Activated CD4-positive, alpha-beta memory T cell treated with anti-CD3 and anti-CD28 coated beads, Interleukin-2, amount 10 ng/mL, durations not matched to agents 7 days and 5 days (primary cell): ENCODE data around the gene PAFAH1B2. TPM values are rescaled to one million over a fixed set of nuclear protein-coding genes. Genes with fewer than 3 reads are reported as not detected.
A peak's percentile ranks its signal among the peaks of the same experiment; 100 is the strongest.

Experiments
- CTCF ChIA-PET: fragments of 350-600 bp; sonication (Branson Sonifier 250); formaldehyde crosslinking; loops from one replicate; lab custom pipeline; 2021; ENCODE audit warnings: antibody characterized with exemption, inconsistent platforms; lab: Charles Lee
- POLR2A ChIA-PET: fragments of 350-600 bp; sonication (Branson Sonifier 250); formaldehyde crosslinking; loops from one replicate; lab custom pipeline; 2021; ENCODE audit warnings: antibody characterized with exemption; lab: Charles Lee
- DNase-seq: peaks from one replicate; pipeline ENCODE4 v3.0.0-alpha.2; 2020
- H3K27ac Mint-ChIP-seq: one replicate; pipeline ENCODE4 v1.8.0; 2021; ENCODE audit warnings: mild to moderate bottlenecking, mixed read lengths
- H3K27me3 Mint-ChIP-seq: one replicate; pipeline ENCODE4 v1.8.0; 2021; ENCODE audit warnings: mixed read lengths
- H3K36me3 Mint-ChIP-seq: one replicate; pipeline ENCODE4 v1.8.0; 2021; ENCODE audit warnings: low read depth, mixed read lengths
- H3K4me1 Mint-ChIP-seq: one replicate; pipeline ENCODE4 v1.8.0; 2021; ENCODE audit warnings: mixed read lengths
- H3K4me3 Mint-ChIP-seq: one replicate; pipeline ENCODE4 v1.8.0; 2021; ENCODE audit warnings: mild to moderate bottlenecking, mixed read lengths
- H3K9me3 Mint-ChIP-seq: one replicate; pipeline ENCODE4 v1.8.0; 2021; ENCODE audit warnings: mixed read lengths
- total RNA-seq, 2 experiments: library from RNA; stranded (reverse); gene quantifications; one replicate each; pipeline ENCODE4 v1.2.3, GENCODE V29; 2021

Gene PAFAH1B2
- total RNA-seq, 2 experiments from 2014 or later = 60.1 to 62.8 TPM

DNA sequence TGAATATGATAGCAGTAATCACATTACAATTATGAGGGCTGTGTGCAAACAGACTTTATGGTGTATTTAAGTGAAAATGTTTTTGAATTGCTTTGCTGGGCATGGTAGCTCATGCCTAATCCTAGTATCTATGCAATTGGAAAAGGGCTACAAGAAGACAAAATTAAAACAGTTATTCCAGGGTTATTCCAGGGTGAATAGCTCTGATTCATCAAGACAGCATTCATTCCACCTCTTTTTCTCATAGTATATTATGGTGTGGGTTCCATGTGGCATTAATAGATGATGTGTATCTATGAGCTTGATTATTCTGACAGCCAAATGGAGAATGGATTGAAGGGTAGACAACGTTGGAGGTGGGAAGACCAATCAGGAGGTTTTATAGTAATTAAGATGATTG lies 22.4 kb downstream of the PAFAH1B2 start:
- H3K4me1 Mint-ChIP-seq = no peaks in the 10 kb centered on the region
- H3K4me3 Mint-ChIP-seq = no peak overlapping the region
- no peak overlapping the region for H3K27ac Mint-ChIP-seq
- ChIA-PET POLR2A (interaction anchor here (2.1 kb wide), 1 partner anchor 11 kb away, joined by 7 read pairs; the partner anchor contains the start of gene SIDT2), CTCF (interaction anchor here (0.9 kb wide), 1 partner anchor 14 kb away, joined by 3 read pairs; no protein-coding TSS in a partner anchor)
- DNase-seq = no peak
- H3K27me3 Mint-ChIP-seq = no peaks in the 10 kb centered on the region
- H3K9me3 Mint-ChIP-seq = no peaks in the 10 kb centered on the region
- peaks cover 69% of the 10 kb centered on the region for H3K36me3 Mint-ChIP-seq

DNA sequence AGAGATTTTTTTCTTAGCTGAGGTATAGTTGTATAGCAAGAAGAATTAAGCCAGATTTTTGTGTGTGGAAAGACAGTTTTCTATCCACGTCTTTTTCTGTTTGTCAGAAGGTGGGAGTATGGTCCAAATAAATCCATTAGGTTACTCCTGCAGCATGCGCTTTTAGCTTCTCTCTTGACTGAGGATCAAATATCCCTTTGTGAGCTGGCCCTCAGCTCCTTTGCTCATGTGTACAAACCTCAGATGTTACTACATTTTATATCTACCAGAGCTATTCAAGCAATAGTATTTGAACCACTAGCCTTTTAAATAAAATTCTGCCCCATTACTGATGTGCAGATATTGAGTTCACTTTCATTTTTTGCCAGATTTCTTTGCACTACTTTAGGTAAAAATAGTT lies 25.6 kb downstream of the PAFAH1B2 start:
- no peak overlapping the region for H3K4me3 Mint-ChIP-seq
- ChIA-PET POLR2A (interaction anchor here (1.0 kb wide), 1 partner anchor 10 kb away, joined by 3 read pairs; no protein-coding TSS in a partner anchor), CTCF (interaction anchor here (0.6 to 1.2 kb wide), 4 partner anchors 9 to 25 kb away, joined by 3 read pairs; partner anchors contain the start of gene SIDT2)

DNA sequence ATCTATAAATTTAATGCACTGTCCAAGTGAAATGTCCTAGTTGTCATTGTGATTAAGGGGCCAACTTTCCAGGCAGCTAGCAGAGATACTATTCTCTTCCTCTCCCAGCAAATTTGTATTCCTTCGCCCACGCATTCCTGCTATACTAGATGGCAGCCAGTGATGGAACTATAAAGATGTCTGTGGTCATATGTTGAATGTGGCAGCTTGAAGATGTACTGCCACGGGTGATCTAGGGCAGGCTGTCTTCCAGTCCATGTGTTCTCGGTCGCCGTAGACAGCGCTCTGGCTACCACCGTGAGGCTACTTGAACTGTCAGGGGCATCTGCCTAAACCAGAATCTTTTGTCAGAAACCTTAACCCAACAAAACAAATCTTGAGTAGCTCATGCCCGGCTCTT lies 26.1 kb downstream of the PAFAH1B2 start:
- Mint-ChIP-seq H3K4me3 (no peak overlapping the region), H3K27me3 (no peaks in the 10 kb centered on the region), H3K4me1 (peaks cover 3% of the 10 kb centered on the region), H3K9me3 (no peaks in the 10 kb centered on the region), H3K36me3 (peaks cover 53% of the 10 kb centered on the region), H3K27ac (no peak overlapping the region)
- ChIA-PET POLR2A (interaction anchor here (1.0 kb wide), 1 partner anchor 9 kb away, joined by 3 read pairs; no protein-coding TSS in a partner anchor), CTCF (interaction anchor here (0.6 to 1.2 kb wide), 3 partner anchors 8 to 24 kb away, joined by 3 read pairs; partner anchors contain the start of gene SIDT2)
- DNase-seq = no peak

More for the DNA sequence above, 25.6 kb downstream of the PAFAH1B2 start:
- peaks cover 2% of the 10 kb centered on the region for H3K4me1 Mint-ChIP-seq
- no peaks in the 10 kb centered on the region for H3K9me3 Mint-ChIP-seq
- DNase-seq = no peak
- H3K27ac Mint-ChIP-seq = no peak overlapping the region
- H3K36me3 Mint-ChIP-seq = peaks cover 54% of the 10 kb centered on the region
- no peaks in the 10 kb centered on the region for H3K27me3 Mint-ChIP-seq

DNA sequence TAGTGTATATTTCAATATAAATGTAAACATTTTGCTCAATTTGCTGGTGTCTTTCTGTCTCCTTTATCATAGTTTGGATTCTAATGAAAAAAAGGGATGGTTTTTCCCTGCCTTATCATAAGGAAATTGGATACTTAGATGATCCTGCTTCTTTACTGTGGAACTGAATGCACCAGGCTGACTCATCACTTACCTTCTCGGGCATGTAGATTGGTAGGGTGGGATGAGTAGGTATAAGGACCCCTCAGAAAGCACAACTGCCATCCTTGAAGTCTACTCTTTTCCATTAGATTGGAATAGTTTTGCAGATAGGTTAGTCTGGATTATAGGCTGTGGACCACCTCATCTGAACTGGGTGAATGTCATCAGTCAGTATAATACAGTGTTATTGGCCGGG lies 26.9 kb downstream of the PAFAH1B2 start:
- Mint-ChIP-seq H3K9me3 (no peaks in the 10 kb centered on the region), H3K27ac (no peak overlapping the region), H3K4me1 (peaks cover 3% of the 10 kb centered on the region), H3K27me3 (no peaks in the 10 kb centered on the region), H3K4me3 (no peak overlapping the region), H3K36me3 (peaks cover 46% of the 10 kb centered on the region)
- DNase-seq = no peak
- ChIA-PET CTCF (interaction anchor here (1.0 to 1.4 kb wide), 3 partner anchors 8 to 335 kb away, joined by 3 to 4 read pairs (median 3); partner anchors contain the start of gene SIDT2), POLR2A (interaction anchor here (1.0 to 1.6 kb wide), 2 partner anchors 8 to 25 kb away, joined by 3 read pairs; no protein-coding TSS in a partner anchor)

DNA sequence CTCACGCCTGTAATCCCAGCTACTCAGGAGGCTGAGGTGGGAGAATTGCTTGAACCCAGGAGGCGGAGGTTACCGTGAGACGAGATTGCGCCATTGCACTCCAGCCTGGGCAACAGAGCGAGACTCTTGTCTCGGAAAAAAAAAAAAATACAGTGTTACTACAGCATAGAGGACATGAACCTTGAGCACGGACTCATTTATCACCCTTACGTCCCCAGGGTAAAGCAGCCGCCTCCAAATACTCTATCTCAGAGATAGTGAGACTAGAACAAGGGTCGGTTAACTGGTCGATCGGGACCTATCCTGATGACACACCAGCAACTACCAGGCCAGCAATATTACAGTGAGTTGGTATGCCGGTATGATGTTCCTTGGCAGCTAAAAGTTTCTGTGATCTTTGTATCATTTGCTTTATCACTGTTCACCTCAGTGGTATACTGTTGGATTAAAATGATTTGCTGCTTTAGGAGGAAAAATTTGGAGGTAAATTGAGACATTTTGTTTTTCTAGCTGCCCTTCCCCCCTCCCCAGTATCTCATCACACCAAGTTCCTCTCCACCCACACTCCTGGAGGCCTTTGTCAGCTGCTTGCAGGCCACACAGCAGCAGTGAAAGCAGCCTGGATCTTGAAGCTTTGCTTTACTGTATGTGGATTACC lies 27.4 kb downstream of the PAFAH1B2 start:
- no peaks in the 10 kb centered on the region for H3K9me3 Mint-ChIP-seq
- POLR2A ChIA-PET = interaction anchor here (0.6 to 2.5 kb wide), 7 partner anchors 10 to 322 kb away, joined by 3 to 13 read pairs (median 3); partner anchors contain the start of gene PAFAH1B2
- no peak for DNase-seq
- no peaks in the 10 kb centered on the region for H3K27me3 Mint-ChIP-seq
- peaks cover 3% of the 10 kb centered on the region for H3K4me1 Mint-ChIP-seq
- peaks cover 41% of the 10 kb centered on the region for H3K36me3 Mint-ChIP-seq
- CTCF ChIA-PET = interaction anchor here (1.4 to 2.4 kb wide), 2 partner anchors 9 to 336 kb away, joined by 4 to 11 read pairs; no protein-coding TSS in a partner anchor
- H3K27ac Mint-ChIP-seq = no peak overlapping the region
- no peak overlapping the region for H3K4me3 Mint-ChIP-seq

DNA sequence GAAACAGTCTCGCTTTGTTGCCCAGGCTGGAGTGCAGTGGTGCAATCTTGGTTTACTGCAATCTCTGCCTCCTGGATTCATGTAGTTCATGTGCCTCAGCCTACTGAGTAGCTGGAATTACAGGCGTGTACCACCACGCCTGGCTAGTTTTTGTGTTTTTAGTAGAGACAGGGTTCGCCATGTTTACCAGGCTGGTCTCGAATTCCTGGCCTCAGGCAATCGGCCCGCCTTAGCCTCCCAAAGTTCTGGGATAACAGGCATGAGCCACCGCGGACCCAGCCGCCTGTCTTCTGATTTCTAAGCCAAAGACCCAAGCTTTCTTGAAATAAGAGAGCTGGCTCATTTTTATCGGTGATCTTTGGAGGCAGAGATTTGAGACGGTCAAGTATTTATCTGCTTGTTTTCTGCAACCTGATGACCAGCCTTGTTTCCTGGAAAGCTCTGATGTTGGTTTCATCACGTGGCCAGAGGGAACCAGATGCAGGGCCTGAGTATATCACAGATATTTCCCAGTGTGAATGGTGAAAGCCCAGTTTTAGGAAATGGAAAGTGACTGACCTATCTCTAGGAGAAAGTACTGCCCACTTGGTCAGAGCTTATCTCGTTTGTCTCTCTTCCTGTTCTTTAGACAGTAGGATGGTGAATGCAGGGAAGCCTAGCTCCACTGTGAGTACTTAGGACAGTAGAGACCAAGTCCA lies 28.8 kb downstream of the PAFAH1B2 start:
- Mint-ChIP-seq H3K36me3 (peaks cover 30% of the 10 kb centered on the region), H3K27ac (no peak overlapping the region), H3K27me3 (no peaks in the 10 kb centered on the region), H3K9me3 (no peaks in the 10 kb centered on the region), H3K4me1 (peaks cover 6% of the 10 kb centered on the region), H3K4me3 (no peak overlapping the region)
- POLR2A ChIA-PET = interaction anchor here (1.2 to 2.5 kb wide), 7 partner anchors 8 to 323 kb away, joined by 3 to 13 read pairs (median 4); partner anchors contain the start of gene PAFAH1B2
- no peak for DNase-seq
- CTCF ChIA-PET = interaction anchor here (1.3 to 2.4 kb wide), 4 partner anchors 8 to 337 kb away, joined by 3 to 11 read pairs (median 4); no protein-coding TSS in a partner anchor

DNA sequence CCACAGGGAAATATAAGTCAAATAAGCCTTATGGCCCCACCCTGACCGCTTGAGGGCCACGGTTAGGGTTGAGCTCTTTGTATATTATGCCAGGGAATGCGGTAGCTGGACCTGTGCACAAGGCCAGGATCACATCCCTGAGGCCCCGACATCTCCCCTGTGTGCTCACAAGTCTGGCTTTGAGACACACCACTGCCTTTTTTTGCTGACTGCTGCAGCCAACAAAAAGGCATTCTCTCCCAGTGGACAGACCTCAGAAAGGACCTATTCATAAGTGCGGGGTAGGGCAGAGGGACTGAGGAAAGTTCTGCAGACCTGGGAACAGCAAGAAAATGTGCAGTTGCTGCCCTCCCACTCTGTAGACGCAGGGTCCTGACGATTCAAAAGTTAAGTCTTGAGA lies 31.0 kb downstream of the PAFAH1B2 start:
- DNase-seq = no peak
- H3K4me3 Mint-ChIP-seq = no peak overlapping the region
- peaks cover 14% of the 10 kb centered on the region for H3K36me3 Mint-ChIP-seq
- H3K9me3 Mint-ChIP-seq = no peaks in the 10 kb centered on the region
- H3K4me1 Mint-ChIP-seq = peaks cover 22% of the 10 kb centered on the region
- ChIA-PET CTCF (no interaction called here), POLR2A (no interaction called here)
- H3K27ac Mint-ChIP-seq = peak overlapping the region; percentile 55
- no peaks in the 10 kb centered on the region for H3K27me3 Mint-ChIP-seq

DNA sequence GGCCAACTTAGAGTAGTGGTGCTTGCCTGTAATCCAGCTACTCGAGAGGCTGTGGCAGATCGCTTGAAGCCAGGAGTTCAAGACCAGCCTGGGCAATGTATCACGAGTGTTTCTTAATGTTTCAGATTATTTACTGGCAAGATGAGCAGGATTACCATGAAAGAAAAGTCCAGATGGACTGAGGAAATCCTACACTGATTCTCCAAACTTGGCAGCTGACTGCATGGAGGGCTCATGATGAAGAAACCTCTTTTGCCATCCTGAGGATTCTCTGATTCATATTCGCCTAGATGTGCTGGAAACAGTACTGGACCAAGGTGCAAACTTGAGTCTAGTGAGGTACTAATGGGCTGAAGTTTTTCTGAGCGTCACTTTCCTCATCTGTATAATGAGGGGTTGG lies 31.7 kb downstream of the PAFAH1B2 start:
- H3K36me3 Mint-ChIP-seq = peaks cover 8% of the 10 kb centered on the region
- no peak overlapping the region for H3K27ac Mint-ChIP-seq
- POLR2A ChIA-PET = interaction anchor here (6.0 kb wide), 1 partner anchor 31 kb away, joined by 50 read pairs; the partner anchor contains the start of gene PAFAH1B2
- H3K9me3 Mint-ChIP-seq = no peaks in the 10 kb centered on the region
- peaks cover 27% of the 10 kb centered on the region for H3K4me1 Mint-ChIP-seq
- no peaks in the 10 kb centered on the region for H3K27me3 Mint-ChIP-seq
- CTCF ChIA-PET = interaction anchor here (0.6 kb wide), 1 partner anchor 32 kb away, joined by 3 read pairs; the partner anchor contains the start of gene PAFAH1B2
- DNase-seq = no peak
- no peak overlapping the region for H3K4me3 Mint-ChIP-seq

DNA sequence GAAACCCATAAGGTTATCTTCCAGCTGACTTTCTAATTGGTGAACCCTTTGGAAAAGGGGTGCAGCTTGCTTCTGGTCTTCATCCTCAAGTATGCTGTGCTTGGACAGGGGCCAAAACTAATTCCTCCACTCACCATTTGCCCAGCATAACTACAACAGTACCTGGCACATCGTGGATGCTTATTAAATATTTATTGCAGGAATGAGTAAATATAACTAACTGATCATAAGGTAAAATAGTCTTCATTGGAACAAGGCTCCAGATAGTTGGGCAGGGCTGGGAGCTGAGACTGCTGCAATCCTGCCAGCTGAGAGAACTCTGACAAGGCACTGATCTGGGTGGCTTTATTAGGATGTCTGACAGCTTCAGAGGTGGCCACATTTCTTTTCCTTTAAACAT lies 32.1 kb downstream of the PAFAH1B2 start:
- H3K4me1 Mint-ChIP-seq = peaks cover 31% of the 10 kb centered on the region

DNA sequence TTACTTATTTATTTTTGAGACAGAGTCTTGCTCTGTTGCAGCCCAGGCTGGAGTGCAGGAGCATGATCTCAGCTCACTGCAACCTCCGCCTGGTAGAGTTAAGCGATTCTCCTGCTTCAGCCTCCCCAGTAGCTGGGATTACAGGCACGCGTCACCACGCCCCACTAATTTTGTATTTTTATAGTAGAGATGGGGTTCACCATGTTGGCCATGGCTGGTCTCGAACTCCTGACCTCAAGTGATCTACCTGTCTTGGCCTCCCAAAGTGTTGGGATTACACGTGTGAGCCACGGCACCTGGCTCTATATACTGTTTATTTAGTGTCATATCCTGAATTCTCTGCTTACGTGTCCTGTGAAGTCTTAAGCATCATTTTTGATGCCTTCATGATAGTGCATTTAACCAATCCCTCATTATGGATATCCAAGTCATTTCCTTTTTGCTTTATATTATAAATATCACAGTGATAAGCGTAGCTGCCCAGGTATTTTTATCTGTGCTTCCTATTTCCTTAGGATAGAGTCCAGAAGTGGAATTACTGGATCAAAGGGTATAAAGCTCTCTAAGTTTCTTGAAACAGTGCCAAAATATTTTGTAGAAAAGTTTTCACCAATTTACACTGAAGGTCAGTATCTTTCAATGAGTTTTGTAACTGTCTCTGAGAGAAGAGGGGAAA lies 33.6 kb downstream of the PAFAH1B2 start:
- POLR2A ChIA-PET = interaction anchor here (1.2 to 6.0 kb wide), 6 partner anchors 11 to 324 kb away, joined by 3 to 50 read pairs (median 12); partner anchors contain the start of genes PAFAH1B2 and PCSK7
- H3K36me3 Mint-ChIP-seq = no peaks in the 10 kb centered on the region
- no peaks in the 10 kb centered on the region for H3K27me3 Mint-ChIP-seq
- no peaks in the 10 kb centered on the region for H3K9me3 Mint-ChIP-seq
- CTCF ChIA-PET = interaction anchor here (3.5 to 7.3 kb wide), 2 partner anchors 32 to 51 kb away, joined by 39 to 95 read pairs; partner anchors contain the start of genes PAFAH1B2, PCSK7 and RNF214
- DNase-seq = no peak
- H3K4me3 Mint-ChIP-seq = peak overlapping the region; percentile 92
- H3K27ac Mint-ChIP-seq = peak overlapping the region; percentile 85
- H3K4me1 Mint-ChIP-seq = peaks cover 32% of the 10 kb centered on the region

More for the DNA sequence above, 32.1 kb downstream of the PAFAH1B2 start:
- no peak overlapping the region for H3K4me3 Mint-ChIP-seq
- CTCF ChIA-PET = interaction anchor here (0.6 kb wide), 1 partner anchor 32 kb away, joined by 3 read pairs; the partner anchor contains the start of gene PAFAH1B2
- no peaks in the 10 kb centered on the region for H3K27me3 Mint-ChIP-seq
- peaks cover 5% of the 10 kb centered on the region for H3K36me3 Mint-ChIP-seq
- H3K9me3 Mint-ChIP-seq = no peaks in the 10 kb centered on the region
- no peak for DNase-seq
- POLR2A ChIA-PET = interaction anchor here (6.0 kb wide), 1 partner anchor 31 kb away, joined by 50 read pairs; the partner anchor contains the start of gene PAFAH1B2
- H3K27ac Mint-ChIP-seq = no peak overlapping the region

DNA sequence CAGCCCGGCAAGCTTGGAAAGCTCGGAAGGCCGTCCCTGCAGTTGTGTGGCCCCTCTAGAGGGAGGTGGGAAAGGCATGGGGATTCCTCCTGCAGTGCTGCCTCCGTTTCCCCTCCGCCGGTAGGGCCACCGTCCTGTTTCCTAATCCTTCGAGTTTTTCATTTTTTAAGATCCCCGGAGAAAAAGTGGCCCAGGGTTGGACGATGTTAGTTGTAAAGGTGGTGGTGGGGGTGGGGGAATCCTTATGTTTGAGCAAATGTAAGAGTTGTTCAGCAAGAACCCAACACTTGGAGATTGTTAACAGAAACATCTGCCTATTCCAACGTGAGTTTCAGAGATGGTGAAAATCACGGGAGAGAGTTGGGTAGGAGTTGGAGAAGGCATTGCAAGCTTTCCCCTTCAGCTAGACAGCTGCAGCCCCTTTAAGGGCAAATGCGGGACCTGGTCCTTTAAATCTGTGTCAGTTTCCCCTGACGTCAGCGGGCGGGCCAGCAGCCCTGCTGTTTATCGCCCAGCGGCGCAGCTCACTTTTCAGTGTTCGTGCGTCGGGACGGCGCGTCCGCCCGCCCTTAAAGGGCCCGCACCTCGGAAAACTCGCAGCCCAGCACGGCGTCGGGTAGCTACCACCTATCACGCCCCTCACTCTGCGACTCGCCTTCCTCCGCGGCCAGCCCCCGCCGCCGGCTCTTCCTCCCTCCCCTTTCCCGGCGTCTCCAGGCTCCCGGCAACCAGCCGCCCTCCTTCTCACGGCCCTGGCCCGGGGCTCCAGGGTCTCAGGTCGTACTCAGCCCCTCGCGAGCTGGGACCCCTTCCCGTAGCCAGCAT lies 34.3 kb downstream of the PAFAH1B2 start, which contains the start of gene SIDT2:
Gene SIDT2 (plus strand): TSS at position 534 of the 825 bp plus-strand sequence. CDS start 521 bp downstream, outside the sequence.
- peak; percentile 93 for DNase-seq
- Mint-ChIP-seq H3K9me3 (no peaks in the 10 kb centered on the region), H3K27me3 (no peaks in the 10 kb centered on the region), H3K4me3 (peak within 1 kb of the TSS; percentile 92), H3K4me1 (peaks cover 32% of the 10 kb centered on the region), H3K36me3 (no peaks in the 10 kb centered on the region), H3K27ac (peak within 1 kb of the TSS; percentile 85)
- ChIA-PET POLR2A (interaction anchor here (0.7 to 6.0 kb wide), 20 partner anchors 8 to 406 kb away, joined by 3 to 50 read pairs (median 4); partner anchors contain the start of genes BUD13, CEP164, PAFAH1B2 and PCSK7), CTCF (interaction anchor here (1.0 to 7.3 kb wide), 8 partner anchors 8 to 387 kb away, joined by 3 to 95 read pairs (median 6); partner anchors contain the start of genes APOA5, PAFAH1B2, PCSK7 and RNF214)
